ENCODE results near the gene CHCHD6. TPM values are rescaled to one million over a fixed set of nuclear protein-coding genes. Genes with fewer than 3 reads are reported as not detected.

CHCHD6 gene
- polyA plus RNA-seq, 1 donor from 2014 or later = 102 TPM

GRCh38 chr3:126995926-126996512, 292.0 kb downstream of the CHCHD6 start:
- Histone ChIP-seq H3K9me3 (ENCODE audit: low read length) (no peaks in the 10 kb centered on the region), H3K4me3 (ENCODE audit: low read length) (no peak overlapping the region), H3K9ac (ENCODE audit: low read length) (no peak overlapping the region), H2AFZ (ENCODE audit: low read depth, low read length) (no peak overlapping the region), H3K79me2 (replicated peaks; ENCODE audit: insufficient read depth, low read length) (peaks cover 41% of the 10 kb centered on the region), H3F3A (ENCODE audit: insufficient read depth, low read length, poor library complexity, severe bottlenecking) (no peaks in the 10 kb centered on the region), H3K27me3 (ENCODE audit: insufficient read depth, low read depth, low read length) (no peaks in the 10 kb centered on the region), H4K20me1 (ENCODE audit: insufficient read depth) (peaks cover 79% of the 10 kb centered on the region), H3K4me2 (ENCODE audit: low read length) (no peak overlapping the region), H3K27ac (ENCODE audit: low read length) (no peak overlapping the region), H3K36me3 (ENCODE audit: insufficient read depth, low read length) (no peaks in the 10 kb centered on the region), H3K9me2 (ENCODE audit: insufficient read depth, low read length) (no peaks in the 10 kb centered on the region)
- no peak for TF ChIP-seq SMC3 (conservative IDR thresholded peaks at IDR 0.05; ENCODE audit: poor library complexity)
- TF ChIP-seq POLR2AphosphoS5 (IDR thresholded peaks at IDR 0.05) = no peak
- TF ChIP-seq EP300 (conservative IDR thresholded peaks at IDR 0.05; ENCODE audit: poor library complexity, severe bottlenecking) = no peak
- TF ChIP-seq TAF1 (IDR thresholded peaks at IDR 0.05; ENCODE audit: low read depth) = no peak
- TF ChIP-seq EZH2 (IDR thresholded peaks at IDR 0.05; ENCODE audit: borderline replicate concordance, insufficient read depth, low read length, poor library complexity, severe bottlenecking) = no peak
- TF ChIP-seq REST (IDR thresholded peaks at IDR 0.05; ENCODE audit: borderline replicate concordance) = no peak
- TF ChIP-seq MXI1 (conservative IDR thresholded peaks at IDR 0.05; ENCODE audit: poor library complexity, severe bottlenecking) = no peak
- TF ChIP-seq RAD21 (conservative IDR thresholded peaks at IDR 0.05) = no peak
- TF ChIP-seq CTCF (IDR thresholded peaks at IDR 0.05; ENCODE audit: poor library complexity, severe bottlenecking) = no peak

- Histone ChIP-seq H3K9me3 (ENCODE audit: low read length) (no peaks in the 10 kb centered on the region), H3K27me3 (ENCODE audit: insufficient read depth, low read depth, low read length) (no peaks in the 10 kb centered on the region), H3K27ac (ENCODE audit: low read length) (no peak overlapping the region), H4K20me1 (ENCODE audit: insufficient read depth) (peaks cover 82% of the 10 kb centered on the region), H3K9ac (ENCODE audit: low read length) (no peak overlapping the region), H3K9me2 (ENCODE audit: insufficient read depth, low read length) (no peaks in the 10 kb centered on the region), H3K4me2 (ENCODE audit: low read length) (no peak overlapping the region), H3K4me3 (ENCODE audit: low read length) (no peak overlapping the region), H3K36me3 (ENCODE audit: insufficient read depth, low read length) (no peaks in the 10 kb centered on the region), H3F3A (ENCODE audit: insufficient read depth, low read length, poor library complexity, severe bottlenecking) (no peaks in the 10 kb centered on the region), H3K79me2 (replicated peaks; ENCODE audit: insufficient read depth, low read length) (peaks cover 39% of the 10 kb centered on the region), H2AFZ (ENCODE audit: low read depth, low read length) (no peak overlapping the region)
- TF ChIP-seq EZH2 (IDR thresholded peaks at IDR 0.05; ENCODE audit: borderline replicate concordance, insufficient read depth, low read length, poor library complexity, severe bottlenecking) (no peak), REST (IDR thresholded peaks at IDR 0.05; ENCODE audit: borderline replicate concordance) (no peak), TAF1 (IDR thresholded peaks at IDR 0.05; ENCODE audit: low read depth) (no peak), EP300 (conservative IDR thresholded peaks at IDR 0.05; ENCODE audit: poor library complexity, severe bottlenecking) (no peak), POLR2AphosphoS5 (IDR thresholded peaks at IDR 0.05) (no peak), SMC3 (conservative IDR thresholded peaks at IDR 0.05; ENCODE audit: poor library complexity) (no peak), CTCF (IDR thresholded peaks at IDR 0.05; ENCODE audit: poor library complexity, severe bottlenecking) (no peak), RAD21 (conservative IDR thresholded peaks at IDR 0.05) (no peak), MXI1 (conservative IDR thresholded peaks at IDR 0.05; ENCODE audit: poor library complexity, severe bottlenecking) (no peak)
Measured at GRCh38 chr3:126996905-126997304, 292.9 kb downstream of the CHCHD6 start.

All from neural cell (in vitro differentiated cells).